Dendritic cell treated with granulocyte-macrophage colony-stimulating factor and Interleukin-4, amounts not matched to agents 40 ng/mL and 50 ng/mL, for 4 days (primary cell): ENCODE data around the gene AIPL1.

Experiments
- H3K27ac Mint-ChIP-seq: one replicate; pipeline ENCODE4 v1.8.0; 2022; ENCODE audit warnings: mild to moderate bottlenecking, mixed read lengths
- H3K27me3 Mint-ChIP-seq: one replicate; pipeline ENCODE4 v1.8.0; 2022; ENCODE audit warnings: mild to moderate bottlenecking, mixed read lengths
- H3K36me3 Mint-ChIP-seq: one replicate; pipeline ENCODE4 v1.8.0; 2022; ENCODE audit warnings: low read depth, mixed read lengths
- H3K4me1 Mint-ChIP-seq: one replicate; pipeline ENCODE4 v1.8.0; 2022; ENCODE audit warnings: low read depth, mixed read lengths
- H3K4me3 Mint-ChIP-seq: one replicate; pipeline ENCODE4 v1.8.0; 2022; ENCODE audit warnings: mild to moderate bottlenecking, moderate library complexity, mixed read lengths
- H3K9me3 Mint-ChIP-seq: one replicate; pipeline ENCODE4 v1.8.0; 2022; ENCODE audit warnings: mixed read lengths
- intact Hi-C: fragments of 100-400 bp; cut with micrococcal nuclease; formaldehyde crosslinking; loops from one replicate; pipeline ENCODE4 v1.15.0; 2022

Gene AIPL1

DNA sequence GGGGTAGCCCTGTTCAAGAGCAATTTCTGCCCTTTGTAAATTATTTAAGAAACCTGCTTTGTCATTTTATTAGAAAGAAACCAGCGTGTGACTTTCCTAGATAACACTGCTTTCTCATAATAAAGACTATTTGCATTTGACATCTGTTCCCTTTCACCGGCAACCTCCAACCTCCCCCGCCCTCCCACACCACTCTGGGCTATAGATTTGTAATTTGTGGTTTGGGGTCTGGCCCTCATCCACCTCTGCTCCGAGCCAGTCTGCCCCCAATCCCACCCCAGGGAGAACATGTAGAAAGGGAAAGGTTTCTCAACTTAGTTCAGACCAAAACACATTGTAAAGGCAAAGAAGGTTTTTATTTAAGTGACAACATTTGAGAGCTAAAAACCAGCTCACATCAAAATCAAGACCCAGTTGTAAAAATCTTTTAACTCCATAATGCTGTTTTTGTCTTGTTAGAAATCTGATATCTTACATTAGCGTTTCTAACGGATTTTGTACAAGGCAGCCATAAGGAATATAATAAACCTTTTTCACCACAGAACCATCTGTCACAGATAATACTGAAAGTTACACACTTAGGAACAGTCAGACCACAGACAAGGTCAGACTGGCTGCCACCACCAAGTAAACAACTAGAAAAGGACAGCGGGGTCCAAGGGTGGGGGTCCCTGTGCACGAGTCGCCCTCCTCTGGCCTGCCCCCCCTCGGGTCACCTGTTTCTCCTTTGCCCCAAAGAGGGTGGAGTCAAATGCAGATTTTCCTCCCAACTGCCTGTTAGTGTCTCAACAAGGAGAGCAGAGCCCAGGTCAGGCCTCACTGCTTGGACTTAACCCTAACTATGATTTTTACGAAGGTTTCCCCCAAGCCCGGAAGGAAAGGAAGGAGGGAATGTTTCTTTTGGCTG, 16.3 kb upstream of the AIPL1 start:
- no peaks in the 10 kb centered on the region for H3K9me3 Mint-ChIP-seq
- peaks cover 4% of the 10 kb centered on the region for H3K4me1 Mint-ChIP-seq
- H3K27me3 Mint-ChIP-seq: peaks cover 31% of the 10 kb centered on the region
- intact Hi-C loops: no loop called here
- no peak overlapping the region for H3K27ac Mint-ChIP-seq
- no peaks in the 10 kb centered on the region for H3K36me3 Mint-ChIP-seq
- H3K4me3 Mint-ChIP-seq: no peak overlapping the region

DNA sequence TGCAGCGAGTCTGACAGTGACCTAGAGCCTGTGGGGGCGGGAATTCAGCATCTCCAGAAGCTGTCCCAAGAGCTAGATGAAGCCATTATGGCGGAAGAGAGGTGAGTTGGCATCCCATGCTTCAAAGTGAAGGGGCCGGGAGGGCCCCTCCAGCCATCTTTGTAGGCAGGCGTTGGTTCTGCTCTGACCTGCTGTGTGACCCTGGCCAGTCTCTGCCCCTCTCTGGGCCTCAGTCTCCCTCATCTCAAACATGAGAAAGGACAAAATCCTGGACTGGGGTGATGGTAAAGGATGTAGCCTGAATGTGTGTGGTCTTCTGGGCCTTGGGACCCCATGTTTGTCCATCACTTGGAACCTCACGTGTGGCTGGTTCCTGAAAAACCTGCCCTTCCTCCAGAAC, 14.4 kb upstream of the AIPL1 start:
- Mint-ChIP-seq H3K4me1 (peaks cover 5% of the 10 kb centered on the region), H3K36me3 (peaks cover 3% of the 10 kb centered on the region), H3K27ac (no peak overlapping the region), H3K27me3 (peaks cover 18% of the 10 kb centered on the region), H3K4me3 (no peak overlapping the region), H3K9me3 (no peaks in the 10 kb centered on the region)
- intact Hi-C loops: no loop called here

DNA sequence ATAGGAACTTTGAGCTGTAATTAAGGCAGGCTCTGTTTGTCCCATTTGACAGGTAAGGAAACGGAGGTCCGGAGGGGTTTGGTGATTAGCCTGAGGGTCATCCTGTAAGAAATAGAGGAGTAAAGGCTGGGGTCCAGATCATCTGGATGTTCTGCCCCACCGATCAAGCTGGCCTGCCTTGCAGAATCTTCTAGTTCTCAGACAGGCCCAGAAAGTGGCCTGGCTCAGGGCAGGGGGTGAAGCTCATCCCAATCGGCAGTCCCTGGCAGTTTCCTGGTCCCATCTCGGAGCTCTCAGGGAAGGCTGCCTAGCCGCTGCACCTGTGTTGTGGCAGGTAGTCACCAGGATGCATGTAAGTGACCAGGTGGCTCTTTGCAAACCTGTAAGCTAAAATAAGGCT, 13.6 kb upstream of the AIPL1 start:
- intact Hi-C loops: no loop called here
- no peak overlapping the region for H3K4me3 Mint-ChIP-seq
- H3K27me3 Mint-ChIP-seq: peaks cover 11% of the 10 kb centered on the region
- H3K27ac Mint-ChIP-seq: no peak overlapping the region
- no peaks in the 10 kb centered on the region for H3K9me3 Mint-ChIP-seq
- peaks cover 13% of the 10 kb centered on the region for H3K4me1 Mint-ChIP-seq
- peaks cover 6% of the 10 kb centered on the region for H3K36me3 Mint-ChIP-seq

- Mint-ChIP-seq H3K4me3 (no peak overlapping the region), H3K9me3 (no peaks in the 10 kb centered on the region), H3K36me3 (peaks cover 6% of the 10 kb centered on the region), H3K4me1 (peaks cover 16% of the 10 kb centered on the region), H3K27ac (no peak overlapping the region), H3K27me3 (peaks cover 3% of the 10 kb centered on the region)
- intact Hi-C loops: no loop called here
Measured at GRCh38 chr17:6446516-6447100, 11.7 kb upstream of the AIPL1 start.

GRCh38 chr17:6444571-6445335, 9.8 kb upstream of the AIPL1 start:
- intact Hi-C loops: no loop called here
- Mint-ChIP-seq H3K4me1 (peaks cover 16% of the 10 kb centered on the region), H3K4me3 (peak overlapping the region; percentile 95), H3K9me3 (no peaks in the 10 kb centered on the region), H3K27me3 (peaks cover 16% of the 10 kb centered on the region), H3K36me3 (peaks cover 6% of the 10 kb centered on the region), H3K27ac (peak overlapping the region; percentile 85)

DNA sequence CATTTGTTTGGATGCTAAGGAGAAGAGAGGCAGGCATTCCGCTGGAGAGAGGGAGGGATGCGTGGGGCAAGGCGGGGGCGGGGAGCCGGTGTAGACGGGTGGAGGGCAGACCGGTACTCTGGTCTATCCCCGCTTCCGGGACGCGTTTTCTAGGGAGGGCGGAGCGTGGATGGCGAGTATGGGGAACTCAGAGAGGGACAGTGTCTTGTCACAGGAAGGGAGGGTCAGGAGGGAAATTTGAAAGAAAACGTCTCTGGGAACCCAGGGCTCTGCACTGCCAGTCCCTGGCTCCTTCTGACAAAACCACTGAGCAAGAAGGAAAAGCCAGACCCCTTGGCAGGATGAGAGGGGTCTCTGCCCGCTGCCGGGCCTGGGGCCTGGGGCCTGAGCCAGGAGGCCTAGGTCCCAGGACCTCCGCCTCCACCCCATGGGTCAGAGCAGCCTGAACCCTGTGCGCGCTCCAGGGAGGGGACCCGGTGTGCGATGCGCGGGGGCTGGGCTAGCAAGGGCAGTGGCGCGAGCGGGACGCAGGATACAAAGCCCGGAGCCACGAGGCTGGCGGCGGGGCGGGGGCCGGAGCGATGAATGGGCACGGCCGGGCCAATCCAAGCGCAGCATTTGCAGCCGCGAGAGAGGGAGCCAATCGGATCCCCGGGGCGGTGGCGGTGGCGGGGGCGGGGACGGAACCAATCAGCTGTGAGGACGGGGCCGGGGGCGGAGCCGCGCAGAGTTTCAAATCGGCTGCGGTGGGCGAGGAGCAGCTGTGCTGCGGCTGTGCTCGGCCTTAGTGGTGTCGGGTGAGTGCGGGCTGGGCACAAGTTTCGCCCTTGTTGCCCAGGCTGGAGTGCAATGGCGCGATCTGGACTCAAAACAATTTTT, 9.0 kb upstream of the AIPL1 start, which contains the start of gene PIMREG:
PIMREG (plus strand) TSS at position 764 of the 879 bp plus-strand sequence. CDS start 656 bp downstream, outside the sequence.
- Mint-ChIP-seq H3K36me3 (peaks cover 6% of the 10 kb centered on the region), H3K4me1 (peaks cover 16% of the 10 kb centered on the region), H3K27me3 (peaks cover 24% of the 10 kb centered on the region), H3K27ac (peak within 1 kb of the TSS; percentile 85), H3K4me3 (peak within 1 kb of the TSS; percentile 95), H3K9me3 (no peaks in the 10 kb centered on the region)
- intact Hi-C loops: no loop called here

DNA sequence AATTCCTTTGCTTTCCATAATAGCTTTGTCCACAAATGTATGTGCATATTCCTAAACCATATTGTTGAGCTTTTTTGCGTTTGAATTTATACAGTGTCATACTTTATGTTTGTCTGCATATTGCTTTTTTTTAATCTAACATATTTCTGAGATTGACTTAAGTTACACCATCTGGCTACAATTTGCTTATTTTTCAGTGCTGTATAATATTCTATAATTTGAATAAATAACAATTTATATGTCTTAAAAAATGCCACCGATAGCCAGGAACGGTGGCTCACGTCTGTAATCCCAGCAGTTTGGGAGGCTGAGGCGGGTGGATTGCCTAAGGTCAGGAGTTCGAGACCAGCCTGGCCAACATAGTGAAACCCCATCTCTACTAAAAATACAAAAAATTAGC, 7.9 kb upstream of the AIPL1 start:
- no peak overlapping the region for H3K4me3 Mint-ChIP-seq
- H3K36me3 Mint-ChIP-seq: peaks cover 6% of the 10 kb centered on the region
- peaks cover 16% of the 10 kb centered on the region for H3K4me1 Mint-ChIP-seq
- no peak overlapping the region for H3K27ac Mint-ChIP-seq
- H3K9me3 Mint-ChIP-seq: no peaks in the 10 kb centered on the region
- H3K27me3 Mint-ChIP-seq: peaks cover 28% of the 10 kb centered on the region
- intact Hi-C loops: no loop called here

DNA sequence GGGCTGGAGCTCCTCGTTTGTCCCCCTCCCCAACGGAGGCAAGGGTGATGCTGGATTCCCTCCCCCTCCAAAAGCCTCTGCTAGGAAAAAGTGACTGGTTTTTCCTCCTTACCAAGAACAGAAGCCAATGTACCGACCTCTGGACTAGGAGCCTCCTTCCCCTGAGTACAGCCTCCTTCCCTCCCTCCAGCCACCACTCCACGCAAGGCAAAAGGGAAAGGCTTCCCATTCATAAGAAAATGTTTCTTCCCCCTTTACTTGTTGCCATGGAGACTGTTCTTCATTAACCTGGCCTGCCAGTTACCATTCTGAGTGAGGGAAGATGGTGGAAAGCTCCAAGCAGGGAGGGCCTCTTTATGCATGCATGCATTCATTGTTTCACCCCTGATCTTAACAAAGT, 5.0 kb upstream of the AIPL1 start:
- Mint-ChIP-seq H3K27ac (no peak overlapping the region), H3K36me3 (peaks cover 6% of the 10 kb centered on the region), H3K27me3 (peaks cover 52% of the 10 kb centered on the region), H3K4me3 (no peak overlapping the region), H3K9me3 (no peaks in the 10 kb centered on the region), H3K4me1 (peaks cover 30% of the 10 kb centered on the region)
- intact Hi-C loops: loop anchor here (5.0 kb wide), 1 partner anchor 853 kb away; no protein-coding TSS in a partner anchor

DNA sequence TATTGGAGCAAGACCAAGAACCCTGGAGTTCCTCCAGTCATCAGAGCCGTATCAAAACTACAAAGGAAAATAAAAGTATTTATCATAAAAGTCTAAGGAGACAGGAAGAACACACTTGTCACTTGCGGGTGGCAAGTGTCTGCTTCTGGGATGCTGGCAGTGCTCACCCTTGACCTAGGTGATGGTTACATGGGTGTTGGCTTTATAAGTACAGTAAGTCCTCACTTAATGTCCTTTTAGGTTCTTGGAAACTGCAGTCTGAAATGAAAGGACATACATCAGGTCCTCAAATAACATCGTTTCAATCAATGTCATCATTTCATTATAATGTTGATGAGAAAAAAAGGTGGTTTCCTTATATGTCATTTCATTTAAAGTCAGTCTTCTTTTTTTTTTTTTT, 3.0 kb upstream of the AIPL1 start:
- Mint-ChIP-seq H3K9me3 (no peaks in the 10 kb centered on the region), H3K36me3 (no peaks in the 10 kb centered on the region), H3K4me1 (peaks cover 13% of the 10 kb centered on the region), H3K4me3 (no peak overlapping the region), H3K27me3 (peaks cover 72% of the 10 kb centered on the region), H3K27ac (no peak overlapping the region)
- intact Hi-C loops: loop anchor here (5.0 kb wide), 1 partner anchor 851 kb away; no protein-coding TSS in a partner anchor

DNA sequence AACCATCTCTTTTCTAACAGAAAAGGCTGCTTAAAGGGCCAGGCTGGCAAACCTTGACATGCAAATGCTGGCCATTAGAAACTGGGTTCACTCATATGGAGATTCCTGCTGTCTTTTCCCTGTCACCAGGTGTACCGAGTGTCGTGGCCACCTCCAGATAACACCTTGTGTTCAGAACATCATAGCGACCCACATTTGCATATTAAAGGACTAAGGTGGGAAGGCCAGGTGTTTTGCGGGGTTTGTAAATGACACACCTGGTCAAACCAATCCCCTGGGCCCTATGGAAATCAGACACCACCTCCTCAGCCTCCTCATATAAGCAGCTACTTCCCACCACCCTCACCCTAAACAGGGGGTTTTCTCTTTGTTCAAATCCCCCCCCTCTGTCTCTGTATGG, 2.5 kb upstream of the AIPL1 start:
- Mint-ChIP-seq H3K27me3 (peaks cover 77% of the 10 kb centered on the region), H3K36me3 (no peaks in the 10 kb centered on the region), H3K4me1 (peaks cover 13% of the 10 kb centered on the region), H3K9me3 (no peaks in the 10 kb centered on the region), H3K4me3 (no peak overlapping the region), H3K27ac (no peak overlapping the region)
- intact Hi-C loops: loop anchor here (5.0 kb wide), 1 partner anchor 850 kb away; no protein-coding TSS in a partner anchor

DNA sequence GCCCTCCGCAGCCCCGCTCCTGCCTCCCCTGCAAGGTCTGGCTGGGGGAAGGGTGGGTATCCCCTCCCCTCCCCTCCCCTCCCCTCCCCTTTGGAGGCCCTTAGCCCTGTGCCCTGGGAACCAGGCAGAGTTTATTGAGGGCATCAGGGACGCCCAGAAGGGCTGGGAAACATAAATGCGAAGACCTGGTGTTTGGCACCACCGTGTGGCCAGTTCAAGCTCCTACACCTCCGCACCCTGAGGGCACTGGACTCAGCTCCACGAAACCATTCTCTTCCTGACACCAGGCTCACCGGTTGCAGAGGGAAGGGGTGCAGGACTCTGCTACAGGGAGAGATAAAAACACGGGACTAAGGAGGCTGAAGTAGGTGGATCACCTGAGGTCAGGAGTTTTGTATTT, 1.0 kb upstream of the AIPL1 start:
- no peak overlapping the region for H3K27ac Mint-ChIP-seq
- intact Hi-C loops: loop anchor here (5.0 kb wide), 1 partner anchor 849 kb away; no protein-coding TSS in a partner anchor
- H3K9me3 Mint-ChIP-seq: peaks cover 12% of the 10 kb centered on the region
- no peak overlapping the region for H3K4me3 Mint-ChIP-seq
- no peaks in the 10 kb centered on the region for H3K36me3 Mint-ChIP-seq
- H3K27me3 Mint-ChIP-seq: peaks cover 83% of the 10 kb centered on the region
- peaks cover 13% of the 10 kb centered on the region for H3K4me1 Mint-ChIP-seq

GRCh38 chr17:6430769-6431168, 4.2 kb downstream of the AIPL1 start:
- Mint-ChIP-seq H3K4me1 (peaks cover 20% of the 10 kb centered on the region), H3K36me3 (no peaks in the 10 kb centered on the region), H3K27me3 (peaks cover 86% of the 10 kb centered on the region), H3K4me3 (no peak overlapping the region), H3K27ac (no peak overlapping the region), H3K9me3 (peaks cover 17% of the 10 kb centered on the region)
- intact Hi-C loops: no loop called here

- no peaks in the 10 kb centered on the region for H3K36me3 Mint-ChIP-seq
- intact Hi-C loops: no loop called here
- peaks cover 20% of the 10 kb centered on the region for H3K4me1 Mint-ChIP-seq
- H3K27me3 Mint-ChIP-seq: peaks cover 86% of the 10 kb centered on the region
- no peak overlapping the region for H3K27ac Mint-ChIP-seq
- peaks cover 17% of the 10 kb centered on the region for H3K9me3 Mint-ChIP-seq
- H3K4me3 Mint-ChIP-seq: no peak overlapping the region
Measured at GRCh38 chr17:6429266-6429665, 5.7 kb downstream of the AIPL1 start.
